H1 (cell line): ENCODE data around the gene RMND5B. TPM values are rescaled to one million over a fixed set of nuclear protein-coding genes. Genes with fewer than 3 reads are reported as not detected.

Experiments
- CTCF ChIA-PET: fragments of 300-600 bp; sonication (Branson Sonifier 250); formaldehyde crosslinking; loops from one replicate; lab custom pipeline; 2021; ENCODE audit not compliant: partially characterized antibody; lab: Charles Lee
- POLR2A ChIA-PET: fragments of 300-600 bp; sonication (Branson Sonifier 250); formaldehyde crosslinking; loops from one replicate; lab custom pipeline; 2021; ENCODE audit warnings: inconsistent platforms; ENCODE audit not compliant: partially characterized antibody; lab: Charles Lee
- DNase-seq, 2 experiments: peaks; one replicate each; pipeline versions ENCODE4 v3.0.0 to v3.0.0-alpha.2; 2010 to 2022; ENCODE audit warnings: low spot score in 2 of 2, low read depth in 1 of 2, mixed read lengths in 1 of 2
- FAIRE-seq: peaks from 2 replicates; lab custom pipeline; 2011; peaks lifted over from hg19 to GRCh38; lab: Jason Lieb, UNC
- H2AFZ ChIP-seq: 2 replicates; pipeline ENCODE4 v1.8.1; 2012; ENCODE audit warnings: low read length, inconsistent platforms
- H2AK5ac ChIP-seq: 2 replicates; pipeline ENCODE4 v1.6.1; 2013; ENCODE audit warnings: low read depth, low read length
- H2BK120ac ChIP-seq: replicated peaks from 2 replicates; pipeline ENCODE3; 2013; ENCODE audit warnings: low read depth, low read length, inconsistent platforms
- H2BK12ac ChIP-seq: 2 replicates; pipeline ENCODE4 v1.6.1; 2013; ENCODE audit warnings: low read depth, low read length
- H2BK15ac ChIP-seq: 2 replicates; pipeline ENCODE4 v1.6.1; 2013; ENCODE audit warnings: low read length
- H2BK20ac ChIP-seq: 2 replicates; pipeline ENCODE4 v1.6.1; 2013; ENCODE audit warnings: low read length
- H2BK5ac ChIP-seq: 2 replicates; pipeline ENCODE4 v1.6.1; 2013; ENCODE audit warnings: low read depth, low read length
- H3K14ac ChIP-seq: 2 replicates; pipeline ENCODE4 v1.6.1; 2013; ENCODE audit warnings: inconsistent platforms; ENCODE audit not compliant: insufficient read length
- H3K18ac ChIP-seq: 2 replicates; pipeline ENCODE4 v1.6.1; 2013; ENCODE audit warnings: low read length; ENCODE audit errors: extremely low read depth
- H3K23ac ChIP-seq: 2 replicates; pipeline ENCODE4 v1.6.1; 2013; ENCODE audit warnings: inconsistent platforms; ENCODE audit not compliant: insufficient read length
- H3K23me2 ChIP-seq: 2 replicates; pipeline ENCODE4 v1.6.1; 2013; ENCODE audit warnings: low read depth, low read length
- H3K27ac ChIP-seq: 2 replicates; pipeline ENCODE4 v1.6.1; 2011; ENCODE audit warnings: low read depth, low read length, inconsistent platforms
- H3K27me3 ChIP-seq, 4 experiments: replicated peaks in 1 of 4; 1 replicate in 1 of 4; 2 replicates in 3 of 4; pipeline versions ENCODE4 v1.6.1 to v1.8.1; 2011 to 2013; ENCODE audit warnings: low read length in 3 of 4, mild to moderate bottlenecking in 3 of 4, inconsistent platforms in 2 of 4, mixed read lengths in 2 of 4, moderate library complexity in 1 of 4; ENCODE audit not compliant: control insufficient read depth in 3 of 4, insufficient read depth in 3 of 4; ENCODE audit errors: extremely low read depth in 1 of 4
- H3K36me3 ChIP-seq, 4 experiments: 2 replicates each; pipeline versions ENCODE4 v1.6.1 to v1.8.1; 2011 to 2013; ENCODE audit warnings: mild to moderate bottlenecking in 4 of 4, low read length in 3 of 4, moderate library complexity in 2 of 4, control low read depth in 1 of 4, inconsistent platforms in 1 of 4; ENCODE audit not compliant: insufficient read depth in 4 of 4, control insufficient read depth in 2 of 4
- H3K4ac ChIP-seq: replicated peaks from 2 replicates; pipeline ENCODE3; 2013; ENCODE audit warnings: low read length, low read depth, mixed read lengths, inconsistent platforms; ENCODE audit not compliant: insufficient read length
- H3K4me1 ChIP-seq, 4 experiments: replicated peaks in 1 of 4; 1 replicate in 1 of 4; 2 replicates in 3 of 4; pipeline versions ENCODE4 v1.6.1 to v1.8.1; 2011 to 2013; ENCODE audit warnings: low read length in 3 of 4, inconsistent platforms in 2 of 4, mixed read lengths in 1 of 4; ENCODE audit not compliant: insufficient read depth in 4 of 4, control insufficient read depth in 3 of 4
- H3K4me2 ChIP-seq, 2 experiments: 2 replicates each; pipeline versions ENCODE4 v1.6.1 to v1.8.1; 2011 to 2013; ENCODE audit warnings: low read depth in 2 of 2, low read length in 2 of 2, control low read depth in 1 of 2, inconsistent platforms in 1 of 2, mild to moderate bottlenecking in 1 of 2; ENCODE audit not compliant: insufficient read depth in 1 of 2
- H3K4me3 ChIP-seq, 4 experiments: fragments of 200-600, 300-600 bp in 1 of 4; sonication (generic), shearing (Covaris generic), sonication (Bioruptor Twin) in 1 of 4; 2 replicates each; pipeline versions ENCODE4 v1.5.1 to v1.8.1; 2011 to 2016; ENCODE audit warnings: low read length in 4 of 4, low read depth in 3 of 4, control low read depth in 2 of 4, inconsistent platforms in 2 of 4, mild to moderate bottlenecking in 2 of 4, mixed read lengths in 1 of 4, moderate library complexity in 1 of 4; ENCODE audit not compliant: insufficient read depth in 2 of 4; ENCODE audit errors: extremely low read depth in 1 of 4
- H3K56ac ChIP-seq: replicated peaks from 2 replicates; pipeline ENCODE3; 2013; ENCODE audit warnings: low read depth, mild to moderate bottlenecking, mixed read lengths, low read length, inconsistent platforms; ENCODE audit not compliant: insufficient read length
- H3K79me1 ChIP-seq: 2 replicates; pipeline ENCODE4 v1.6.1; 2013; ENCODE audit warnings: low read depth, low read length, control low read depth
- H3K79me2 ChIP-seq, 2 experiments: 2 replicates each; pipeline versions ENCODE4 v1.6.1 to v1.8.1; 2012 to 2013; ENCODE audit warnings: low read length in 2 of 2, mild to moderate bottlenecking in 2 of 2, inconsistent platforms in 1 of 2; ENCODE audit not compliant: insufficient read depth in 2 of 2, control insufficient read depth in 1 of 2
- H3K9ac ChIP-seq, 4 experiments: replicated peaks in 1 of 4; 1 replicate in 1 of 4; 2 replicates in 3 of 4; pipeline versions ENCODE4 v1.6.1 to v1.8.1; 2011 to 2013; ENCODE audit warnings: low read depth in 3 of 4, low read length in 3 of 4, control low read depth in 2 of 4, mild to moderate bottlenecking in 2 of 4, moderate library complexity in 2 of 4, inconsistent platforms in 1 of 4; ENCODE audit errors: extremely low read depth in 1 of 4
- H3K9me3 ChIP-seq, 2 experiments: 2 replicates each; pipeline versions ENCODE4 v1.6.1 to v1.8.1; 2012 to 2013; ENCODE audit warnings: mild to moderate bottlenecking in 2 of 2, moderate library complexity in 2 of 2, control low read depth in 1 of 2, inconsistent platforms in 1 of 2, low read depth in 1 of 2, low read length in 1 of 2, mixed read lengths in 1 of 2; ENCODE audit not compliant: insufficient read depth in 2 of 2
- H4K20me1 ChIP-seq, 2 experiments: replicated peaks in 1 of 2; 2 replicates each; pipeline versions ENCODE3 to v1.8.1; 2011 to 2013; ENCODE audit warnings: inconsistent platforms in 2 of 2, low read length in 2 of 2, mild to moderate bottlenecking in 1 of 2; ENCODE audit not compliant: insufficient read depth in 2 of 2, control insufficient read depth in 1 of 2
- H4K5ac ChIP-seq: 2 replicates; pipeline ENCODE4 v1.6.1; 2013; ENCODE audit warnings: low read length, low read depth, mixed read lengths, inconsistent platforms; ENCODE audit not compliant: insufficient read length
- H4K8ac ChIP-seq: 2 replicates; pipeline ENCODE4 v1.8.0; 2013; ENCODE audit warnings: mild to moderate bottlenecking, moderate library complexity, low read length, inconsistent platforms; ENCODE audit not compliant: insufficient read depth; ENCODE audit errors: extremely low read depth
- H4K91ac ChIP-seq: replicated peaks from 2 replicates; pipeline ENCODE3; 2013; ENCODE audit warnings: low read length, mixed read lengths, inconsistent platforms; ENCODE audit not compliant: insufficient read length
- ASH2L ChIP-seq: fragments of 200-600, 300-600 bp; sonication (generic); IDR thresholded peaks from one replicate; pipeline ENCODE4 v1.7.1; 2017; ENCODE audit warnings: low read length
- ATF3 ChIP-seq: IDR thresholded peaks from 2 replicates; pipeline ENCODE4 v1.6.1; 2011; ENCODE audit warnings: low read depth, mild to moderate bottlenecking, low read length; ENCODE audit not compliant: insufficient read depth
- BRCA1 ChIP-seq: IDR thresholded peaks from 2 replicates; pipeline ENCODE4 v1.6.1; 2012; ENCODE audit warnings: low read depth, low read length, improper control_type of control experiment
- CBX5 ChIP-seq: fragments of 300-800, 300-1000 bp; sonication (generic); IDR thresholded peaks from 2 replicates; pipeline ENCODE4 v1.7.1; 2016; ENCODE audit warnings: antibody characterized with exemption, low read length, low read depth
- CHD1 ChIP-seq: IDR thresholded peaks from 2 replicates; pipeline ENCODE4 v1.6.1; 2012; ENCODE audit warnings: low read depth, low read length, improper control_type of control experiment
- CREB1 ChIP-seq: IDR thresholded peaks from 2 replicates; pipeline ENCODE4 v1.6.1; 2012; ENCODE audit warnings: inconsistent platforms
- EGR1 ChIP-seq: IDR thresholded peaks from 2 replicates; pipeline ENCODE4 v1.6.1; 2011; ENCODE audit warnings: low read depth, low read length, borderline replicate concordance
- POLR2A ChIP-seq, 2 experiments: IDR thresholded peaks; 1 replicate in 1 of 2; 2 replicates in 1 of 2; pipeline ENCODE4 v1.6.1; 2011; ENCODE audit warnings: low read depth in 2 of 2, low read length in 2 of 2, mild to moderate bottlenecking in 2 of 2; ENCODE audit errors: control extremely low read depth in 1 of 2
- RFX5 ChIP-seq: IDR thresholded peaks from 2 replicates; pipeline ENCODE4 v1.6.1; 2011; ENCODE audit warnings: low read depth, low read length, improper control_type of control experiment, borderline replicate concordance
- SAP30 ChIP-seq: fragments of 300-600 bp; sonication (generic); IDR thresholded peaks from 2 replicates; pipeline ENCODE4 v1.7.1; 2012; ENCODE audit warnings: low read length, moderate library complexity, mild to moderate bottlenecking, inconsistent platforms; ENCODE audit not compliant: insufficient read depth, insufficient replicate concordance
- SIN3A ChIP-seq, 2 experiments: IDR thresholded peaks in 1 of 2; conservative IDR thresholded peaks in 1 of 2; 2 replicates each; pipeline ENCODE4 v1.6.1; 2011 to 2012; ENCODE audit warnings: low read length in 2 of 2, improper control_type of control experiment in 1 of 2, low read depth in 1 of 2, mild to moderate bottlenecking in 1 of 2
- SIRT6 ChIP-seq: IDR thresholded peaks from one replicate; pipeline ENCODE4 v1.7.1; 2012; ENCODE audit warnings: low read length, inconsistent platforms
- SP1 ChIP-seq: IDR thresholded peaks from 2 replicates; pipeline ENCODE4 v1.6.1; 2011; ENCODE audit warnings: low read depth, low read length
- WGBS, 2 experiments: shearing (Covaris generic) in 1 of 2; methylation state at CpG; one replicate each; pipeline versions ENCODE4 v1.1.6 to v1.1.7; 2013 to 2015; ENCODE audit warnings: low lambda C conversion rate in 2 of 2, mixed read lengths in 2 of 2, inconsistent platforms in 1 of 2, low coverage in 1 of 2, missing lambda C conversion rate in 1 of 2; ENCODE audit not compliant: insufficient replicate concordance in 2 of 2, insufficient coverage in 1 of 2, insufficient read length in 1 of 2; ENCODE audit errors: extremely low coverage in 1 of 2, missing lambda C conversion rate in 1 of 2; 5-methylcytosine and 5-hydroxymethylcytosine counted together
- polyA plus RNA-seq, 7 experiments: library from polyadenylated mRNA; depleted of rRNA in 3 of 7; stranded (reverse) in 5 of 7; unstranded in 2 of 7; fragments of >200 nt in 5 of 7; fragments of 200-250 nt in 2 of 7; gene quantifications; 1 replicate in 5 of 7; 2 replicates in 1 of 7; 4 replicates in 1 of 7; pipeline versions ENCODE4 v1.2.1 to v1.2.3, GENCODE V29; 2011 to 2013; ENCODE audit warnings: missing spikeins in 2 of 7, mixed read lengths in 2 of 7
- total RNA-seq: library from RNA; stranded (reverse); fragmentation: NEBNext Ultra II Directional; extraction: Animal tissue kit (Norgen Biotek cat#: 25700); gene quantifications from 2 replicates; pipeline ENCODE4 v1.2.1, GENCODE V29; 2021

Gene RMND5B
- total and polyA plus RNA-seq, 2 of the 8 experiments (the other 6 are each of a cell fraction or from before 2014, with no cell fraction given): 75.9 to 90.2 TPM

- no peak overlapping the region for H3K14ac ChIP-seq
- no peaks in the 10 kb centered on the region for H3K36me3 ChIP-seq
- no peaks in the 10 kb centered on the region for H3K9me3 ChIP-seq
- no peak overlapping the region for H3K4ac ChIP-seq
- no peaks in the 10 kb centered on the region; the same call in 1 of the 2 replicates for H3K23me2 ChIP-seq
- FAIRE-seq: no peak
- H3K79me2 ChIP-seq: no peaks in the 10 kb centered on the region
- no peak overlapping the region for H2BK20ac ChIP-seq
- CTCF ChIA-PET: interaction anchor here (0.6 to 4.9 kb wide), 7 partner anchors 11 to 99 kb away, joined by 3 to 23 read pairs (median 3); partner anchors contain the start of gene NHP2
- H4K20me1 ChIP-seq: no peaks in the 10 kb centered on the region
- POLR2A ChIA-PET: interaction anchor here (0.6 to 38.5 kb wide), 6 partner anchors 11 to 39 kb away, joined by 3 to 985 read pairs (median 5); partner anchors contain the start of genes HNRNPAB and NHP2
- H4K5ac ChIP-seq: no peak overlapping the region
- 98% methylated on average over 29 of the region's 38 CpGs; no CpG with 5 or more reads in 1 of the 2 experiments for WGBS, 2 experiments
- no peak overlapping the region for H3K4me2 ChIP-seq
- no peak overlapping the region for H2BK12ac ChIP-seq
- no peak overlapping the region for H3K9ac ChIP-seq
- no peak overlapping the region for H2BK15ac ChIP-seq
- no peak overlapping the region for H2BK120ac ChIP-seq
- peaks cover 2 to 12% (median 6%) of the 10 kb centered on the region in 4 experiments; a peak in 4 of 7 replicates for H3K4me1 ChIP-seq
- DNase-seq: no peak
- no peak overlapping the region for H2BK5ac ChIP-seq
- H3K79me1 ChIP-seq: no peaks in the 10 kb centered on the region
- H2AK5ac ChIP-seq: no peak overlapping the region
- H3K18ac ChIP-seq: no peak overlapping the region
- no peak overlapping the region for H3K23ac ChIP-seq
- no peak overlapping the region for H2AFZ ChIP-seq
- no peak overlapping the region for H4K91ac ChIP-seq
- no peak overlapping the region for H3K56ac ChIP-seq
- no peak overlapping the region for H3K27ac ChIP-seq
- TF ChIP-seq CREB1: no peak
- no peak for TF ChIP-seq CHD1
- no peak for TF ChIP-seq ATF3
- no peak for TF ChIP-seq SP1
- TF ChIP-seq RFX5: no peak
- no peak for TF ChIP-seq EGR1
- no peak for TF ChIP-seq SAP30
- no peak for TF ChIP-seq ASH2L
- TF ChIP-seq BRCA1: no peak
- no peak for TF ChIP-seq POLR2A (IDR thresholded peaks at IDR 0.05; ENCODE audit: control extremely low read depth in 1 of 2, low read depth in 2 of 2, low read length in 2 of 2)
- no peak for TF ChIP-seq SIN3A (conservative IDR thresholded peaks at IDR 0.05 in 1 of 2, IDR thresholded peaks at IDR 0.05 in 1 of 2; ENCODE audit: low read depth in 1 of 2, low read length in 2 of 2)
- TF ChIP-seq SIRT6: no peak
- TF ChIP-seq CBX5: no peak
- H3K27me3 ChIP-seq: peaks cover 0 to 4% (median 2%) of the 10 kb centered on the region in 4 experiments; a peak in 1 of 7 replicates
- no peak overlapping the region for H4K8ac ChIP-seq
- no peak overlapping the region for H3K4me3 ChIP-seq
These were observed 34.8 kb downstream of the RMND5B start for GRCh38 chr5:178165581-178165980.
